ENCODE results near the gene TTLL10. TPM values are rescaled to one million over a fixed set of nuclear protein-coding genes. Genes with fewer than 3 reads are reported as not detected.
A peak's percentile ranks its signal among the peaks of the same experiment; 100 is the strongest.

TTLL10 gene
- total and polyA plus RNA-seq, 2 of the 8 experiments (the other 6 are each of a cell fraction or from before 2014, with no cell fraction given) = 1.1 to 1.7 TPM

DNA sequence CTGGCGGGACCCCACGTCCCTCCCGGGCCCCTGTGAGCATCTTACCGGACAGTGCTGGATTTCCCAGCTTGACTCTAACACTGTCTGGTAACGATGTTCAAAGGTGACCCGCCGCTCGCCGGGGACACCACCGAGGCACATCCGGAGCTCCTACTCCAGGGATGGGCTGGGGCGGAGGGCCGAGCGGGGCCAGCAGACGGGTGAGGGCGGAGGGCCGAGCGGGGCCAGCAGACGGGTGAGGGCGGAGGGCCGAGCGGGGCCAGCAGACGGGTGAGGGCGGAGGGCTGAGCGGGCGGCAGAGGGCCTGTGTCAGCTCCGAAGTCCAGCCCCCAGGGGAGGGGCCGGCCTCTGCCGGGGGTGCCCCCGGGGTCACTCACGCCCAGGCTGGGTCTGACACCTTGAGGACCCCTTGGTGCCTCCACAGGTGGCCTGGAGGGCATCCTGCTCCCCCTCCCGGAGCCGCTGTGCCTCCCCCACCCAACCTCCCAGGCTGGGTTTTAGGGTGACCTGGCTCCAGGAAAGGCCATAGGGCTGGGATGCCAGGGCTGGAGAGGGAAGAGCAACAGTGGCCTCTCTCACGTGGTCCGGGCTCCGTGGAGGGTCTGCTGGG is 5.7 kb upstream of the TTLL10 start:
- no peak overlapping the region for H3K9ac ChIP-seq (replicated peaks in 1 of 4; ENCODE audit: extremely low read depth in 1 of 4, low read depth in 3 of 4, low read length in 3 of 4)
- no peak overlapping the region for H3K4me2 ChIP-seq (ENCODE audit: insufficient read depth in 1 of 2, low read depth in 2 of 2, low read length in 2 of 2)
- H3K27me3 ChIP-seq (replicated peaks in 1 of 4; ENCODE audit: control insufficient read depth in 3 of 4, extremely low read depth in 1 of 4, insufficient read depth in 3 of 4, low read length in 3 of 4) = 0 out of 7 replicates have a peak, but pooled peaks cover 0 to under 1% (median 0%) of the 10 kb centered on the region in 4 experiments
- H2BK15ac ChIP-seq (ENCODE audit: low read length) = no peak overlapping the region
- H4K20me1 ChIP-seq (replicated peaks in 1 of 2; ENCODE audit: control insufficient read depth in 1 of 2, insufficient read depth in 2 of 2, low read length in 2 of 2) = no peaks in the 10 kb centered on the region
- no peak overlapping the region for H3K56ac ChIP-seq (replicated peaks; ENCODE audit: insufficient read length, low read depth, low read length)
- no peak overlapping the region for H3K27ac ChIP-seq (ENCODE audit: low read depth, low read length)
- H3K79me1 ChIP-seq (ENCODE audit: low read depth, low read length) = no peaks in the 10 kb centered on the region; the same call in 1 of the 2 replicates
- peaks cover 0 to 33% (median 15%) of the 10 kb centered on the region in 4 experiments; a peak in 6 of 7 replicates for H3K4me1 ChIP-seq (replicated peaks in 1 of 4; ENCODE audit: control insufficient read depth in 3 of 4, insufficient read depth in 4 of 4, low read length in 3 of 4)
- H3K23ac ChIP-seq (ENCODE audit: insufficient read length) = no peak overlapping the region
- no peak overlapping the region for H3K18ac ChIP-seq (ENCODE audit: extremely low read depth, low read length)
- no peak overlapping the region for H4K8ac ChIP-seq (ENCODE audit: extremely low read depth, insufficient read depth, low read length)
- peak in 1 of 2 experiments; percentile 45 for DNase-seq (ENCODE audit: low read depth in 1 of 2, low spot score in 2 of 2)
- no peak overlapping the region for H3K14ac ChIP-seq (ENCODE audit: insufficient read length)
- H3K36me3 ChIP-seq (ENCODE audit: control insufficient read depth in 2 of 4, insufficient read depth in 4 of 4, low read length in 3 of 4) = no peaks in the 10 kb centered on the region
- CTCF ChIA-PET (ENCODE audit: partially characterized antibody) = interaction anchor here (0.6 to 1.0 kb wide), 2 partner anchors 124 to 205 kb away, joined by 3 read pairs; no protein-coding TSS in a partner anchor
- H3K4ac ChIP-seq (replicated peaks; ENCODE audit: insufficient read length, low read depth, low read length) = no peak overlapping the region
- no peak overlapping the region for H2BK12ac ChIP-seq (ENCODE audit: low read depth, low read length)
- no peaks in the 10 kb centered on the region for H3K9me3 ChIP-seq (ENCODE audit: insufficient read depth in 2 of 2, low read depth in 1 of 2, low read length in 1 of 2)
- no peak overlapping the region for H2AFZ ChIP-seq (ENCODE audit: low read length)
- H2BK120ac ChIP-seq (replicated peaks; ENCODE audit: low read depth, low read length) = no peak overlapping the region
- WGBS, 2 experiments (ENCODE audit: extremely low coverage in 1 of 2, insufficient coverage in 1 of 2, insufficient read length in 1 of 2, insufficient replicate concordance in 2 of 2, low coverage in 1 of 2, low lambda C conversion rate in 2 of 2, missing lambda C conversion rate in 1 of 2) = 94% methylated on average over 9 of the region's 36 CpGs; no CpG with 5 or more reads in 1 of the 2 experiments
- no peak overlapping the region for H2AK5ac ChIP-seq (ENCODE audit: low read depth, low read length)
- peaks cover 5% of the 10 kb centered on the region; the same call in 1 of the 2 replicates for H3K23me2 ChIP-seq (ENCODE audit: low read depth, low read length)
- POLR2A ChIA-PET (ENCODE audit: partially characterized antibody) = interaction anchor here (0.8 to 1.2 kb wide), 3 partner anchors 31 to 122 kb away, joined by 3 read pairs; no protein-coding TSS in a partner anchor
- no peak for FAIRE-seq
- H3K4me3 ChIP-seq (ENCODE audit: extremely low read depth in 1 of 4, insufficient read depth in 2 of 4, low read depth in 3 of 4, low read length in 4 of 4) = no peak overlapping the region
- H3K79me2 ChIP-seq (ENCODE audit: control insufficient read depth in 1 of 2, insufficient read depth in 2 of 2, low read length in 2 of 2) = no peaks in the 10 kb centered on the region; a peak in 2 of 4 replicates
- no peak overlapping the region for H4K91ac ChIP-seq (replicated peaks; ENCODE audit: insufficient read length, low read length)
- no peak overlapping the region for H4K5ac ChIP-seq (ENCODE audit: insufficient read length, low read depth, low read length)
- no peak overlapping the region for H2BK5ac ChIP-seq (ENCODE audit: low read depth, low read length)
- H2BK20ac ChIP-seq (ENCODE audit: low read length) = no peak overlapping the region
- TF ChIP-seq BRCA1 (IDR thresholded peaks at IDR 0.05; ENCODE audit: low read depth, low read length) (no peak), ASH2L (IDR thresholded peaks at IDR 0.05; ENCODE audit: low read length) (no peak), KDM5A (IDR thresholded peaks at IDR 0.05; ENCODE audit: low read length) (no peak), HDAC6 (IDR thresholded peaks at IDR 0.05; ENCODE audit: low read depth, low read length) (no peak), RAD21 (IDR thresholded peaks at IDR 0.05 in 1 of 2, conservative IDR thresholded peaks at IDR 0.05 in 1 of 2; ENCODE audit: low read depth in 2 of 2, low read length in 2 of 2) (no peak), NRF1 (IDR thresholded peaks at IDR 0.05; ENCODE audit: low read depth, low read length) (no peak), CHD2 (IDR thresholded peaks at IDR 0.05; ENCODE audit: low read length) (no peak), SAP30 (IDR thresholded peaks at IDR 0.05; ENCODE audit: insufficient read depth, insufficient replicate concordance, low read length) (no peak)

Measured in H1 (cell line).